Lower leg skin (tissue), 3 donors: ENCODE measurements around the gene BGN.

Experiments used
- POLR2A ChIP-seq, 2 donors: fragments of 450-650 bp; IDR thresholded peaks; one replicate each; pipeline ENCODE4 v1.6.1; 2016 to 2017; ENCODE audit warnings: antibody characterized with exemption in 2 of 2, mild to moderate bottlenecking in 1 of 2, moderate library complexity in 1 of 2
- TF ChIP-seq, protein P1 (sequence below), 3 donors: fragments of 450-650 bp; IDR thresholded peaks; one replicate each; pipeline ENCODE4 v1.5.1; 2016; ENCODE audit warnings: antibody characterized with exemption in 3 of 3, mild to moderate bottlenecking in 3 of 3, moderate library complexity in 2 of 3

DNA sequence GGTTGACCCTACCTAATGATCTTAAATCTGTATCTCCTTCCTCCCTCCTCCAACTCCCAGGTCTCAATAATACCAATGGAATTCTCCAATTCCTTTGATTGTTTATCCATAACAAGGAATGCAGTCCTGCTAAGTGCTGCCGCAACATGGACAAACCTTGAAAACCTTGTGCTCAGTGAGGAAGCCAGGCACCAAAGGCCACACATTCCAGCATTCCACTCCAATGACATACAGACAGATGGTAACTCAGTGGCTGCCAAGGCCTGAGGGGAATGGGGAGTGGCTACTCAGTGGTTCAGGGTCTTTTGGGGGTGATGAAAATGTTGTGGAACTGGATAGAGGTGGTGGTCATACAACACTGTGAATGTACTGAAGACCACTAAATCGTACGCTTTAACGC, 34.8 kb upstream of the BGN start:
- TF ChIP-seq, protein P1, sequence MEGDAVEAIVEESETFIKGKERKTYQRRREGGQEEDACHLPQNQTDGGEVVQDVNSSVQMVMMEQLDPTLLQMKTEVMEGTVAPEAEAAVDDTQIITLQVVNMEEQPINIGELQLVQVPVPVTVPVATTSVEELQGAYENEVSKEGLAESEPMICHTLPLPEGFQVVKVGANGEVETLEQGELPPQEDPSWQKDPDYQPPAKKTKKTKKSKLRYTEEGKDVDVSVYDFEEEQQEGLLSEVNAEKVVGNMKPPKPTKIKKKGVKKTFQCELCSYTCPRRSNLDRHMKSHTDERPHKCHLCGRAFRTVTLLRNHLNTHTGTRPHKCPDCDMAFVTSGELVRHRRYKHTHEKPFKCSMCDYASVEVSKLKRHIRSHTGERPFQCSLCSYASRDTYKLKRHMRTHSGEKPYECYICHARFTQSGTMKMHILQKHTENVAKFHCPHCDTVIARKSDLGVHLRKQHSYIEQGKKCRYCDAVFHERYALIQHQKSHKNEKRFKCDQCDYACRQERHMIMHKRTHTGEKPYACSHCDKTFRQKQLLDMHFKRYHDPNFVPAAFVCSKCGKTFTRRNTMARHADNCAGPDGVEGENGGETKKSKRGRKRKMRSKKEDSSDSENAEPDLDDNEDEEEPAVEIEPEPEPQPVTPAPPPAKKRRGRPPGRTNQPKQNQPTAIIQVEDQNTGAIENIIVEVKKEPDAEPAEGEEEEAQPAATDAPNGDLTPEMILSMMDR (IDR thresholded peaks at IDR 0.05): no peak
- no peak for TF ChIP-seq POLR2A (IDR thresholded peaks at IDR 0.05)
